Stimulated activated CD8-positive, alpha-beta memory T cell treated with anti-CD3 and anti-CD28 coated beads, Interleukin-2, amount 100 ng/mL, for 48 hours (primary cell): ENCODE data around the gene IL25.
"Not testable (repeated sequence)": the region's sequence is repeated elsewhere in the genome, so short reads cannot be mapped to it uniquely, and the experiment has no call there.

ENCODE experiments used
- DNase-seq, 2 donors: peaks; one replicate each; pipeline ENCODE4 v3.0.0-alpha.2; 2020; ENCODE audit warnings: low read depth in 2 of 2

IL25 gene

DNA sequence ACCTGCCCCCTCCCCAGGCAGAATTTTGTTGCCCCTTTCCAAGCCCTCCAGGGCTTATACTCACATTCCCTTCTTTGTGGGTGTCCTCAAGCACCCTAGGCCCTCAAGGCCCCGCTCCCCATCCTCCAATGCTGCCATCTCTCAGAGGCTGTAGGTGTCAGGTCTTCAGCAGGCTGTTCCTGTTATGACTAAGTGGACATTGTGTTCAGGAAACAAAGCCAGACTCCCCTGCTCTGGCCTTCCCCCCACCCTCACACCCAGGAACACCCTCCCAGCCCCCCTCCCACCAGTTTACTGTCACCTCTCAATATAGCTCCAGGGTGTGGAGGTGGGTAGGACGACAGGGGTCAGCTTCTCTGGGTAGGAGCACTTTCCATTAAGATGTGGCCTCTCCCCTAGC is 36.9 kb downstream of the IL25 start:
- no peak for DNase-seq

DNA sequence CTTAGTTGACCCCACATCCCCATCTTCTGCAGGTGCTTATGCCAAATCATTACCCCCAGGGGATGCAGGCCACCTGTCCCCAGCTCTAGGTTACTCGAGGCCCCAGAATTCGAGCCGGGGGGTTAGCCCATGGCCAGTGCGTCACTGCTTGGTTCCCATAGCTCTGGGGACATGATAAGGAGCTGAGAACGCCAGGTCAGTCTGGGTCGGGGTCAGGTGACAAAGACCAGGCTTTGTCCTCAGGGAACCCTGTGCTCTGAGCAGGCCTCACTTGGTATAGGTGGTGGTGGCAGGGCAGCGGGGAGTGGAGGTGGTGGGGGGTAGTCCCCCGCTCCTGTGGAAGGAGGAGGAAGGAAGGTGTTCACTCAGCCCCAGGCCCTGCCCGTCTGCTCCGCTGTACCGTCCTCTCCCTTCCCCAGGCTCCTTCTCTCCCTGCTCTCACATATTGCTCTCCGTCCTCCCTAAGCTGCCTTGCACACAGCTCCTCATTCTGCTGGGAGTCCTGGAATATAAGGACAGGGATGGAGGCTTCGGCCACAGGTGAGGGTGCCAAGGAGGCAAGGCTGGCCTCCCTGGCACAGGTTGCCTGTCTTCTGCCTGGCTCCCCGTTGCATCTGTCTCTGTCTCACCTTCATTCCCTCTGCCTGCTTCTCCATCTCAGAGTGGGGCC is 37.5 kb downstream of the IL25 start:
- no peak for DNase-seq

DNA sequence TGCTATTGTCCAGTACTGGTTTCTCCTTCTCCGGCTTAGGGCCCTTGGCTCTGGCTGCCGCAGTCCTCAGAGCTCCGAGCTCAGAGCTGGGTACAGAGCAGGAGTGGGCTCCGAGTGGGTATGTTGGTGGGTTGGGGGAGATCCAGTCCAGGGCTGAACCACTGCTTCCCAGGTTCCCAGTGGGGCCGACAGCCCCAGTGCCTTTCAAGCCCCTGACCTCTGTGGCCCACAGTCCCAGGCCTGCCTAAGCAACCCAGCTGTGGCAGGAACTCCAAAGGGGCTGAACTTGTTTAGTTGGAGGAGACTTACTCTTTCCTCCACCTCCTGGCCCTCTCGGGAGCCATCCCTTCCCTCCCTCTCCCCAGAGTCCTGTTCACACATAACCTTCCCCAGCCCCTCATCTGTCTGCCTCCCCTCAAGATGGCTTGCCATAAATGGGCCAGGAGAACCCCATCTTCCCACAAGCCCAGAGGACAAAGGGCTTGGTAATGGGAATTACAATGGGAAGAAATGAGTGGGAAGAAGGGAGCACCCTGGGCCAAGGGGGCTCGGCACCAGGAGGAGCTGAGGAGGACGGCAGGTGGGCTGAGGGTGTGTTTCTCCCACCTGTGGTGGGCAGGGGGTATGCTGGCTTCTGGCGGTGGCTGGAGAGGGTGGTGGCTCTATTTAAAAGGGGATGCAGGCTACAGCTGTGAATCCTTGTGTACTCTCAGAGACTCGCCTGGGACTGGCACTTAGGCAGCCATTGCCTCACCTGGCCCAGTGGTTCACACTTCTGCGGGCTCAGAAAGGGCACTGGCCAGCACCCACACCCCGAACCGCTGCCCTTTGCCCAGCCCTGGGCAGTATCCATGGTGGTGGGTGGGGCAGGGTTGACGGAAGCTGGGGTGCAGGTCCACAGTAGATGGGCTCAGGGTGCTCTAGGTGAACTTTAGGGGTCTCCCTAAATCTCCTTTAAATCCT is 39.2 kb downstream of the IL25 start:
- no peak for DNase-seq

DNA sequence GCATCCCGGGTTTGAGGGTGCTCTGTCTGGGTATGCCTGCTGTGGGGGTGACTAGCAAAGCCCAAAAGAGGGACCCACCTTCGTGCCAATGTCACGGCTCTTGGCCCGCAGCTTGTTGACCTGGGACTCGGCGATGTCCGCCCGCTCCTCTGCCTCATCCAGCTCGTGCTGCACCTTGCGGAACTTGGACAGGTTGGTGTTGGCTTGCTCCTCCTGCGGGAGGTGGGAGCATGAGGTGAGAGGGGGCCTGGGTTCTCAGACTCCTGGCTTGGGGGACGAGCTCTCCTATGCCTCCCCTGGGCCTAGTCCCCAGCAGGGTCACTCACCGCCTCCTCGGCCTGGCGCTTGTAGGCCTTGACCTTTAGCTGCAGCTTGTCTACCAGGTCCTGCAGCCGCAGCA is 41.1 kb downstream of the IL25 start:
- DNase-seq: no peak

DNA sequence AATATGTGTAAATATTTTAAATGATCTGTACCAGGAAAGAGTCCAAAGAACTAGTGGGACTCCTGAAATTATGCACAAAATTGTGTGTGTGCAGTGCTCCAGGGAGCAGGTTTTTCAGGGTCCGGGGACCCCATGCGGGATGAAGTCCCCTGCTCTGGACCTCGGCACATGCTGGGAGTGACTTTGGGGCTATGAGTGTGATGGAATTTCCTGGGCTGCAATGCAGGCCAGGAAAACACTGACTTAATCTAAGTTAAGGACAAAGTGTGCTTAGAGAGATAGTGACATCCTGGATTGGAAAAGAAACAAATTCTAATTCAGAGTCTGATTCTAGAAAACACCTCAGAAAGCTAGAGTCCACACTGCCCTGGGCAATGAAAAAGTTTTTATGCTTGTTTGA is 41.6 kb downstream of the IL25 start:
- no peak for DNase-seq

DNA sequence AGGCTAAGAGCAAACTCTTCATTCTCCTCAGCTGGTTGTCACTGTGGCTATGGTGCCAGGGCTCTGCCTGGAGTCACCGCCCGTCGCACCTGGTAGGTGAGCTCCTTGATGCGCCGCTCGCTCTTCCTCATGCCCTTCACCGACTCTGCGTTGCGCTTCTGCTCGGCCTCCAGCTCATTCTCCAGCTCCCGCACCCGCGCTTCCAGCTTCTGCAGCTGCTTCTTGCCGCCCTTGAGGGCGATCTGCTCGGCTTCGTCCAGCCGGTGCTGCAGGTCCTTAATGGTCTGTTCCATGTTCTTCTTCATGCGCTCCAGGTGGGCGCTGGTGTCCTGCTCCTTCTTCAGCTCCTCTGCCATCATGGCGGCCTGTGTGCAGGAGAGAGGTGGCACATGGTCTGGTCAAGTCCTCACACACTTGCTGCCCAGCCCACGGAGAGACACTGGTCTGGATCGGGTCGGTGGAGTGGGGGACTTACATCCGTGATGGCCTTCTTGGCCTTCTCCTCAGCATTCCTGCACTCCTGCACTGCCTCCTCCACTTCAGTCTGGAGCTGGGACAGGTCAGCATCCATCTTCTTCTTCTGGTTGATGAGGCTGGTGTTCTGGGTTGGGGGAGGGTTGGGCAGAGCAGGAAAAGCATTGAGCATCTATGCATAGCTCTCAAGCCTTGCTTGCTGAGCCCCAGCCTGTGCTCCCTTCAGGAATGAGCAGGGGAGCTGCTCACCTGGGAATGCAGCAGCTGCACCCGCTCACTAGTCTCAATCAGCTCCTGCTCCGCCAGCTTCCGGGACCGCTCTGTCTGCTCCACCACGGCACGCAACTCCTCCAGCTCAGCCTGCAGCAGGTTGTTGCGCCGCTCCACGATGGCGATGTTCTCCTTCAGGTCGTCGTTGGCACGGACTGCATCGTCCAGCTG is 42.6 kb downstream of the IL25 start:
- DNase-seq: no peak

DNA sequence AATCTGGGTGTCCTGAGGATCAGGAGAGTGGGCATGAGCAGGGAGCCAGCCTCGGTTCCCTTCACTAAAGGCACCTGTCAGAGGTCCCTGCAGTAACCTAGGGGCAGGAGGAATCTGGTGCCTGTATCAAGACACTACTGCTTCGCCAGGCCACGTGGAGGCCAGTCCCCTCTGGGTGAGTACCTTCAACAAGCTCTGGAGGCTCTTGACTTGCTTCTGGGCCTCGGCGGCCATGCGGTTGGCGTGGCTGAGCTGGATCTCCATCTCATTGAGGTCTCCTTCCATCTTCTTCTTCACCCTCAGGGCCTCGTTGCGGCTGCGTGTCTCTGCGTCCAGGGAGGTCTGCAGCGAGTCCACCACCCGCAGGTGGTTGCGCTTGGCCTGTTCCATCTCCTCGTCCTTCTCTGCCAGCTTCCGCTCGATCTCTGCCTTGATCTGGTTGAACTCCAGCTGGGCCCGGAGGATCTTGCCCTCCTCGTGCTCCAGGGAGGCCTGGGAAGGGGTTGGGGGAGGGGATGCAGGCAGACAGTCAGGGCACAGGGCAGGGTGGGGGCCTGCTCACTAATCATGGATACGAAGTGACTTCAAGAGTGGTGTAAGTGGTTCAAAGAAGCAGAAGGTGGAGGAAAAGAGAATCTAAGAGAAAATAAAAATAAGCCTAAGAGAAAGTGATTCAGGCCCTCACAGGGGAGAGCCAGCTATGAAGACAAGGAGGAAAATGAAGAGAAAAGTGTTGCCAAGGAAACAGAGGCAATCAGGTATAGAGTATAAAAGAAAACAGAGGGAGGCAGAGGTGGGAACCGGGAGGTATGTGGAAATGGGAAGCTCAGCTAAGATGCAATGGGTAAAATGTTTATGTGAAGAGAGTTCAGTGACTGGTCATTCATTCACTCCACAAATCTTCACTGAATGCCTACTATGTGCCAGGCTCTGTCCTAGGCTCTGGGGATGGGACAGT is 43.5 kb downstream of the IL25 start:
- DNase-seq: no peak

DNA sequence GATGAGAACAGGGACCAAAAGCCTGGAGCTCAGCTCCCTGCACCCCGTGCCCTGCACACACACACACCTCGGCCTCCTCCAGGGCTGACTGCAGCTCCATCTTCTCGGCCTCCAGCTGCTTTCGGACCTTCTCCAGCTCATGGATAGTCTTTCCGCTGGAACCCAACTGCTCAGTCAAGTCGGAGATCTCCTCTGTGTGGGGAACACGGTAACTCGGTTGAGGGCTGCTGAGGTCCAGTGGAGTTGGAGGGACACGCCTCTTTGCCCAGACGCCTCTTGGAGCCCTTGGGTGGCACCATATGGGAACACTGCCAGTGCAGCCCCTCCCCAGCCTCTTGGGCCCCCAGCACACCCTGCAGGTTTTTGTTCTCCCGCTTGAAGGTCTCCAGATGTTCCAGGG is 44.2 kb downstream of the IL25 start:
- DNase-seq: no peak

DNA sequence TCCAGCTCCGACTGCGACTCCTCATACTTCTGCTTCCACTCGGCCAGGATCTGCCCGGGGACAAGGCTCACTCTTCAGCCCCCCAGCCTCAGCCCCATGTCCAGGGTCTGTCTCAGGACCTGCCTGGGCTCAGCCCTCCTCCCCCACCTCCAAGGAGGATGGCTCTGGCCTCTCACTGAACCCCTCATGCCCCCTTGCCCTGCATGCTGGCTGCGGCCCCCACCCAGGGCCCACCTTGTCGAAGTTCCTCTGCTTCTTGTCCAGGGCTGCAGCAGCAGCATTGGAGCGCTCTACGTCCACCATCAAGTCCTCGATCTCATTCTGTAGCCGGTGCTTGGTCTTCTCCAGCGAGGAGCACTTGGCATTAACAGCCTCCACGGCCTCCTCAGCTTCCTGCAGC is 44.7 kb downstream of the IL25 start:
- not testable (repeated sequence) for DNase-seq

DNA sequence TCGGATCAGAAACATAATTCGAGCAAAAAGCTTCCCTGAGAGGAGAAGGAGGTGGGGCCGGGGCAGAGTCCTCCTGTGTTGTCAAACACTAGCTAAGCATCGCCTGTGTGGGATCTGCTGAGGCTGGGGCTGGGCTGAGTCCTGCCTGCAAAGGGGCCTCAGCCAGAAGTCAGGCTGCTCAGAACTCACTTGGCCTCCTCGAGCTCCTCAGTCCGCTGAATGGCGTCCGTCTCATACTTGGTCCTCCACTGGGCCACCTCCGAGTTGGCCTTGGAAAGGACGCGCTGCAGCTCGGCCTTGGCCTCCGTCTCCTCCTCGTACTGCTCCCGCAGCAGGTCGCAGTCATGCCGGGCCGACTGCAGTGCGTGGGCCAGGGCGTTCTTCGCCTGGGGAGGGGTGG is 45.4 kb downstream of the IL25 start:
- no peak for DNase-seq

DNA sequence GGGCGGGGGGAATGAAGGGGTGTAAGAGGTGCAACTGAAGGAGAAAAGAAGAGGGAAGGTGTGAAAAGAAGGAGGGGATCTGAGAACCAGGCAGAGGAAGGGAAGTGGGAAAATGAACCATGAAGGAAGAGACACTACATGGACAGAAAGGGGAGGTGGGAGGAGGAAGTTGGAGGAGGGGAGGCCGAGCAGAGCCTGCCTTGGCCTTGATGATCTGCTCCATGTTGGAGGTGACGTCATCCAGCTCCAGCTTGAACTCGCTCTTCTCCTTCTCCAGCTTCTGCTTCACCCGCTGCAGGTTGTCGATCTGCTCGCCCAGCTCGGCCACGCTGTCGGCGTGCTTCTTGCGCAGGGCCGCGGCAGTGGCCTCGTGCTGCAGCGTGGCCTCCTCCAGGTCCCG is 47.0 kb downstream of the IL25 start:
- DNase-seq: not testable (repeated sequence)

DNA sequence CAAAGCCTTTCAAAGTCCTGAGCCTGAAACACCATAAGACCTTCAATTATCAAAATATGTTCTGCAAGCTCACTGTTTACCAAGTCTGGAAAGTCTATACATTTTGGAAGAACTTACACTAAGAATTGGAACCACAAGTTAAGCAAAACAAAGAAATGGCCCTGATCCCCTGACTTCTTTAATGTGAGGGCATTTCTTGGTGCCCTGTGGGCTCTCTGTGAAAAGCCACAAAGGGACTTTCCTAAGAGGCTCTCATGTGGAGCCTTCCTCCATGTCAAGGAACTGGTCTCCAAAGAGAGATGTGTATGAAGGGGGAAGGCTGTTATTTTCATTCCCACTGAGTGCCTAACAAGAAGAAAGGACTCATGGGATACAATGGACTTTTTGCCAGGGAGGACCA is 49.0 kb downstream of the IL25 start:
- no peak for DNase-seq

DNA sequence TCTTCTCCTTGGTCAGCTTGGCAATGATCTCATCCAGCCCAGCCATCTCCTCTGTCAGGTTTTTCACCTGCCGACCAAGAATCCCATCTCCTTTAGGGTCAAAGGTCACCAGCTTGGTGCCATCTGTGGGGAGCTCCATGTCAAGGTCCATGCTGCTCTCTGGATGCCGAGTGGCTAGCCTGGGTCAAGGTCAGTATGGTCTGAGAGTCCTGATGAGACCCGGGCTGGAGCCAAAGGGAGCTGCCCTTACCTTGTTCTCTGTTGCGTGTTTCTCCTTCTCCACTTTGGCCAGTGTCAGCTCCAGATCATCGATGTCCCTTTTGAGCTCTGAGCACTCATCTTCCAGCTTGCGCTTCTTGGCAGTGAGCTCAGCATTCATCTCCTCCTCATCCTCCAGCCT is 51.0 kb downstream of the IL25 start:
- no peak for DNase-seq

DNA sequence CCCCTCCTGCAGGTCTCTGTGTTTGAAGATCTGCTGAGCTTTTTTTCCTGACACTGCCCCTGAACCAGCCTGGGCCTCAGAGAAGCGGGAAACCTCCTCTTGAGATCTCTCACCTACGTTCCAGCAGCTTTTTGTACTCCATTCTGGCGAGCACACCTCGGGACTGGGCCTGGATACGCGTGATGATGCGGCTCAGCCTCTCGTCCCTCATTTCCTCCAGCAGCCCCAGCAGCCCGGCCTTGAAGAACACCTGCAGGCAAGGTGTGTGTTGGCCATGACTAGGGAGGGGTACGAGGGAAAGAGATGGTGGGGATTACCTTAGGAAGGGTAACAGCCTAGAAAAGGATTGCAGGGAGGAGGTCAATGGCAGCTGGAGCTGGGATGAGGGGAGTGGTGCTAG is 52.6 kb downstream of the IL25 start:
- no peak for DNase-seq

DNA sequence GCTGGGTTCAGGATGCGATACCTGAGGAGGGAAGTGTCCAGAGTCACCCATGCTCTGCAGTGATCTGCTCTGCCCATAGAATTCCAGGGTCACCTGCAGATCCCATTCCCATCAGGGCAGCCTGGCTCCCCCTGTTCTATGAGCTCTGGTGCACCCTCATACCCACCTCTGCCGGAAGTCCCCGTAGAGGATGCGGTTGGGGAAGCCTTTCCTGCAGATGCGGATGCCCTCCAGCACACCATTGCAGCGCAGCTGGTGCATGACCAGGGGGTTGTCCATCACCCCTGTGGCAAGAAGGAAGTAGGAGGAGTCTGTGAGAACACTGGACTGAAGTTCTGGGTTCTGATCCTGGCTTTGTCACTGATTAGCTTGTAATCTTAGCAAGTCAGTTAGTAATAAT is 53.2 kb downstream of the IL25 start:
- DNase-seq: not testable (repeated sequence)
